Upper lobe of left lung (tissue), 6 donors: ENCODE data around the gene ADGRG3. TPM values are rescaled to one million over a fixed set of nuclear protein-coding genes. Genes with fewer than 3 reads are reported as not detected.

Source experiments
- ATAC-seq, 2 donors: fragments of 200-7000 bp; cut with Tn5 transposase; one replicate each; pipeline ENCODE4 v1.9.1; 2022; ENCODE audit warnings: mild to moderate bottlenecking in 2 of 2, moderate library complexity in 2 of 2; ENCODE audit not compliant: low FRiP score in 2 of 2
- DNase-seq, 2 donors: peaks; one replicate each; pipeline ENCODE4 v3.0.0-alpha.2; 2019 to 2020
- H3K27ac ChIP-seq, 4 donors: fragments of 200-600 bp; sonication (generic); one replicate each; pipeline ENCODE4 v1.5.1; 2016 to 2019
- H3K27me3 ChIP-seq, 4 donors: fragments of 200-600 bp; sonication (generic); one replicate each; pipeline ENCODE4 v1.5.1; 2017 to 2019
- H3K36me3 ChIP-seq, 4 donors: fragments of 200-600 bp; sonication (generic); one replicate each; pipeline ENCODE4 v1.5.1; 2016 to 2019
- H3K4me1 ChIP-seq, 4 donors: fragments of 200-600 bp; sonication (generic); one replicate each; pipeline ENCODE4 v1.5.1; 2018 to 2019
- H3K4me3 ChIP-seq, 4 donors: fragments of 200-600 bp; sonication (generic); one replicate each; pipeline ENCODE4 v1.5.1; 2017 to 2019; ENCODE audit warnings: mild to moderate bottlenecking in 2 of 4, moderate library complexity in 1 of 4
- H3K9me3 ChIP-seq, 4 donors: fragments of 200-600 bp; sonication (generic); one replicate each; pipeline ENCODE4 v1.5.1; 2018 to 2019
- EP300 ChIP-seq, 4 donors: sonication (generic); formaldehyde crosslinking; IDR thresholded peaks; one replicate each; pipeline ENCODE4 v1.5.1; 2017; ENCODE audit warnings: antibody characterized with exemption in 4 of 4, control low read depth in 2 of 4
- POLR2A ChIP-seq, 4 donors: fragments of 450-650 bp; IDR thresholded peaks; one replicate each; pipeline ENCODE4 v1.5.1; 2016 to 2017; ENCODE audit warnings: antibody characterized with exemption in 4 of 4, mild to moderate bottlenecking in 2 of 4
- POLR2AphosphoS5 ChIP-seq, 2 donors: sonication (generic); formaldehyde crosslinking; IDR thresholded peaks; one replicate each; pipeline ENCODE4 v1.5.1; 2017; ENCODE audit warnings: antibody characterized with exemption in 2 of 2
- WGBS, 2 donors: methylation state at CpG; one replicate each; pipeline ENCODE4 v1.1.5; 2017 to 2018; 5-methylcytosine and 5-hydroxymethylcytosine counted together
- total RNA-seq, 6 donors: library from RNA; depleted of rRNA in 4 of 6; stranded (reverse); fragments of >200 nt in 4 of 6; gene quantifications; one replicate each; pipeline versions ENCODE4 v1.1.0 to v1.2.1, GENCODE V29; 2016 to 2021
- TF ChIP-seq, protein P1 (sequence below), 6 experiments: fragments of 450-650 bp in 4 of 6; fragments of 200-600 bp in 2 of 6; sonication (generic) in 2 of 6; IDR thresholded peaks; one replicate each; pipeline ENCODE4 v1.5.1; 2016 to 2019; ENCODE audit warnings: antibody characterized with exemption in 6 of 6
- donor health status: DM: no; HTN: no; CAD: no; lungs with moderate emphysema.
- donor health status: DM: no; HTN: yes; CAD: no; lungs with severe emphysema.

ADGRG3 gene
- total RNA-seq, 6 donors from 2014 or later: 3.1 to 17.2 (median 8.4) TPM

DNA sequence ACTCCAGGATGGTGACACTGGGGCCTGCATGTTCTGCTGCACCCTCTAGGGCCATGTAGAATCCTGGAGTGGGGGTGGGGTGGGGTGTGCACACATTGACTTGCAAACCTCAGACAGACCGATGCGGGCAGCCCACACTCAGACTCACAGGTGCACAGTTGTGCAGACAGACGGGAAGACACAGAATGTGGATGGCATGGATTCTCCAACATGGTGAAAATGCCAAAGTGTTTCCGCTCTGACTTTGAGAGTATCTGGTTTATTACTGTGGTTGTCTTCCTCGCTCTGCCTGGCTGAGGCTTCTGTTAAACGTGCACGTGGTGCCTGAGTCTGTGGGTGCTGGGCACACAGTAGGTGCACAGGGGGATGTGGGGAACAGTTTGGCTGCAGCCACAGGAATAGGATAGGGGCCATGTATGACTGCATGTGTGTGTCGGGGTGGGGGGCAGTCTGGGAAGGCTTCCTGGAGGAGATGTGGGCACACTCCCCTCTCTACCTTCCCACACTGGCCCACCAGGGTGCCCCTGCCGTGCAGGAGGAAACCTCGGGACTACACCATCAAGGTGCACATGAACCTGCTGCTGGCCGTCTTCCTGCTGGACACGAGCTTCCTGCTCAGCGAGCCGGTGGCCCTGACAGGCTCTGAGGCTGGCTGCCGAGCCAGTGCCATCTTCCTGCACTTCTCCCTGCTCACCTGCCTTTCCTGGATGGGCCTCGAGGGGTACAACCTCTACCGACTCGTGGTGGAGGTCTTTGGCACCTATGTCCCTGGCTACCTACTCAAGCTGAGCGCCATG, 9.0 kb upstream of the ADGRG3 start:
- DNase-seq: peak in 1 of 2 donors; percentile 63
- Histone ChIP-seq H3K27me3 (no peaks in the 10 kb centered on the region), H3K27ac (no peak overlapping the region), H3K4me1 (no peaks in the 10 kb centered on the region), H3K9me3 (no peaks in the 10 kb centered on the region), H3K36me3 (peaks cover 0 to 93% (median 60%) of the 10 kb centered on the region in 4 donors), H3K4me3 (no peak overlapping the region)
- no peak for ATAC-seq
- TF ChIP-seq POLR2AphosphoS5 (IDR thresholded peaks at IDR 0.05) (no peak), EP300 (IDR thresholded peaks at IDR 0.05) (no peak), POLR2A (IDR thresholded peaks at IDR 0.05) (no peak)
- TF ChIP-seq, protein P1, sequence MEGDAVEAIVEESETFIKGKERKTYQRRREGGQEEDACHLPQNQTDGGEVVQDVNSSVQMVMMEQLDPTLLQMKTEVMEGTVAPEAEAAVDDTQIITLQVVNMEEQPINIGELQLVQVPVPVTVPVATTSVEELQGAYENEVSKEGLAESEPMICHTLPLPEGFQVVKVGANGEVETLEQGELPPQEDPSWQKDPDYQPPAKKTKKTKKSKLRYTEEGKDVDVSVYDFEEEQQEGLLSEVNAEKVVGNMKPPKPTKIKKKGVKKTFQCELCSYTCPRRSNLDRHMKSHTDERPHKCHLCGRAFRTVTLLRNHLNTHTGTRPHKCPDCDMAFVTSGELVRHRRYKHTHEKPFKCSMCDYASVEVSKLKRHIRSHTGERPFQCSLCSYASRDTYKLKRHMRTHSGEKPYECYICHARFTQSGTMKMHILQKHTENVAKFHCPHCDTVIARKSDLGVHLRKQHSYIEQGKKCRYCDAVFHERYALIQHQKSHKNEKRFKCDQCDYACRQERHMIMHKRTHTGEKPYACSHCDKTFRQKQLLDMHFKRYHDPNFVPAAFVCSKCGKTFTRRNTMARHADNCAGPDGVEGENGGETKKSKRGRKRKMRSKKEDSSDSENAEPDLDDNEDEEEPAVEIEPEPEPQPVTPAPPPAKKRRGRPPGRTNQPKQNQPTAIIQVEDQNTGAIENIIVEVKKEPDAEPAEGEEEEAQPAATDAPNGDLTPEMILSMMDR (IDR thresholded peaks at IDR 0.05): no peak
- 84 to 90% methylated on average over 5 to 19 of the region's 19 CpGs for WGBS, 2 donors

DNA sequence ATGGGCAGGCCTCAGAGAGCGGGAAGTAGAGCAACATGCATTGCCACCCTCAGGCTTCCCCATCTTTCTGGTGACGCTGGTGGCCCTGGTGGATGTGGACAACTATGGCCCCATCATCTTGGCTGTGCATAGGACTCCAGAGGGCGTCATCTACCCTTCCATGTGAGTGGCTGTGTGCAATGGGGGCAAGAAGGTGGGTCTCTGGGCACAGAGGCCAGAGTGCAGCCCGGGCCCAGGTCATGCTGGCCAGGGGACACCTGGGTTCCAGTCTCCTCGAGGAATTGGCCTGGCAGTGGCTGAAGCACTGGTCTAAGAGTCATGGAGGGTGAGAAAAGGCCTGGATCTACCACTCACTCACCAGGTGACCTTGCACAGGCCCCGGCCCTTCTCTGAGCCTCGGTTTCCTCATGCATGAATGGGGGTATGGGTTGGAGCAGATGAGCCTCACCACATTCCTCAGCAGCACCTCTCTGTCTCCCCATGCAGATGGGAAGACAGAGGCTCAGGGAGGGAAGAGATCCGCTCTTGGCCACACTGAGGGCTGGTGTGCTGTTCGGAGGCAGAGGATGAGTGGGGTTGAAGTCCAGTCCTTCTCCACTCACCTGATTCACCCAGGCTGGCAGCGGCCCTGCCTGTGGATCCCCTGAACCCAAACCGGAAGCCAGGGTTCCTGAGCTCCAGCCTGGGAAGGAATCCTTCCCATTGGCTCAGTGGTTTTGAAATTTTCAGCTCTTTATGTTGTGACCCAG, 7.2 kb upstream of the ADGRG3 start:
- peaks cover 0 to 87% (median 55%) of the 10 kb centered on the region in 4 donors for H3K36me3 ChIP-seq
- ATAC-seq: no peak
- no peaks in the 10 kb centered on the region for H3K4me1 ChIP-seq

DNA sequence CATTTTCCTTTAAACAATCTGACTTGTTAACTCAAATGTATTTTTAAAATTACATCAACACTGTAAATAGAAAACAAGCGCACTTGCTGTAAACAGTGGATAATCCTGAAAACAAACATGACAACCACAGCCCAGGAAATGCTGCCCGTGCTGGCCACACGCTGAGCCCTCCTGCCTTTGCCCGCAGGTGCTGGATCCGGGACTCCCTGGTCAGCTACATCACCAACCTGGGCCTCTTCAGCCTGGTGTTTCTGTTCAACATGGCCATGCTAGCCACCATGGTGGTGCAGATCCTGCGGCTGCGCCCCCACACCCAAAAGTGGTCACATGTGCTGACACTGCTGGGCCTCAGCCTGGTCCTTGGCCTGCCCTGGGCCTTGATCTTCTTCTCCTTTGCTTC, 6.6 kb upstream of the ADGRG3 start:
- H3K27ac ChIP-seq: no peak overlapping the region
- H3K36me3 ChIP-seq: peaks cover 0 to 83% (median 54%) of the 10 kb centered on the region in 4 donors
- DNase-seq (peak in 1 of 2 donors; percentile 53), ATAC-seq (no peak)
- TF ChIP-seq POLR2A (IDR thresholded peaks at IDR 0.05): no peak
- TF ChIP-seq EP300 (IDR thresholded peaks at IDR 0.05): no peak
- no peak for TF ChIP-seq POLR2AphosphoS5 (IDR thresholded peaks at IDR 0.05)
- TF ChIP-seq, protein P1 (IDR thresholded peaks at IDR 0.05): no peak
- no peak overlapping the region for H3K4me3 ChIP-seq
- no peaks in the 10 kb centered on the region for H3K9me3 ChIP-seq
- WGBS, 2 donors: 86 to 98% methylated on average over 6 to 7 of the region's 7 CpGs
- H3K4me1 ChIP-seq: no peaks in the 10 kb centered on the region
- H3K27me3 ChIP-seq: no peaks in the 10 kb centered on the region

More for the DNA sequence above, 7.2 kb upstream of the ADGRG3 start:
- TF ChIP-seq POLR2AphosphoS5 (IDR thresholded peaks at IDR 0.05): no peak
- TF ChIP-seq POLR2A (IDR thresholded peaks at IDR 0.05): no peak
- no peak for TF ChIP-seq EP300 (IDR thresholded peaks at IDR 0.05)
- no peaks in the 10 kb centered on the region for H3K9me3 ChIP-seq
- no peak overlapping the region for H3K27ac ChIP-seq
- no peak overlapping the region for H3K4me3 ChIP-seq
- DNase-seq: no peak
- no peaks in the 10 kb centered on the region for H3K27me3 ChIP-seq
- 87 to 98% methylated on average over 7 to 10 of the region's 11 CpGs for WGBS, 2 donors

DNA sequence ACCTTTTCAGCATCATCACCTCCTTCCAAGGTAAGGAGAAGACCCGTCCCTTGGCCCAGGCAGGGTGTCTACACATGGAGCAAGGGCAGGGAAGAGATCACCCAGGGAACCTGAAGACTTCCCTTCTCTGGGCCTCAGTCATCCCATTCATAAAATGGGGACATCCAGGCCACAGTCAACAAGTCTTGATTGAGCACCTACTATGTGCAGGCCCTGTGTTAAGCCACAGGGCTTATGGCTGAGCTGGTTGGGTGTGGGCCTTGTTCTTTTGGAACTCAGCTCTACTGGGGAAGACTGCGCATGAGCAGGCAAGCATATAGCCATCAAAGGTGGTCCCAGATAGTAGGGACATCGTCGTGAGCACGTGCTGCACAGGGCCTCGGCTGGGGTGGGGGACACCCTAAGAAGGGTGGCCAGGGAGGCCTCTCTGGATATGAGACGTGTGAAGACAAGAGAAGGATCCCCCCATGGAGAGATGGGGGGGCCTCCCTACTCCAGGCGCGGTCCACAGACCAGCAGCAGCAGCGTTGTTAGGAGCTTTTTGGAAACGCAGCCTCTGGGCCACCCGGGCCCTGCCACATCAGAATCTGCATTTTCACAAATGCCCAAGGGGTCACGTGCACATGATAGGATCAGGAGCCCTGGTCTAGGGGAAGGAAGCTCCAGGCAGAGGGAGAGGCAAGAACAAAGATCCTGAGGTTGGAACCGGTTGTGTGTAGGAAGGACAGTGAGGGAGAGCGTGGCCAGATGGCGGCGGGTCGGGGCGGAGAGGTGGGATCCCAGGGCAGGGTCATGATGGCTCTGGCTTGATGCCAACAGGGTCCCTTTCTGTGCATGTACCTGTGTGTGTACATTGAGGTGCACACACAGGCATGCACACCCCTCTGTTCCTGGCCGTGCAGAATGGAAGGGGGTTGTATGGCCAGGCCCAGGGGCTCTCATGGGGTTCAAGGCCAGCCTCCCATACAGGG, 5.9 kb upstream of the ADGRG3 start:
- Histone ChIP-seq H3K27me3 (no peaks in the 10 kb centered on the region), H3K36me3 (peaks cover 0 to 78% (median 50%) of the 10 kb centered on the region in 4 donors), H3K4me1 (no peaks in the 10 kb centered on the region), H3K9me3 (no peaks in the 10 kb centered on the region), H3K27ac (no peak overlapping the region), H3K4me3 (no peak overlapping the region)
- ATAC-seq (no peak), DNase-seq (no peak)
- 90 to 94% methylated on average over 20 of the region's 20 CpGs for WGBS, 2 donors
- TF ChIP-seq POLR2A (IDR thresholded peaks at IDR 0.05) (no peak), EP300 (IDR thresholded peaks at IDR 0.05) (no peak), POLR2AphosphoS5 (IDR thresholded peaks at IDR 0.05) (no peak)
- TF ChIP-seq, protein P1 (IDR thresholded peaks at IDR 0.05): no peak
